ENCODE results near the gene INPP4A.

The INPP4A gene

GRCh38 chr2:98643496-98644100 is 198.9 kb downstream of the INPP4A start:
- Histone ChIP-seq H3K79me1 (ENCODE audit: low read depth, low read length) (peaks cover under 1% of the 10 kb centered on the region), H3K14ac (ENCODE audit: low read length) (no peak overlapping the region), H2BK15ac (ENCODE audit: low read length) (no peak overlapping the region), H2AFZ (ENCODE audit: low read length) (no peak overlapping the region), H3K36me3 (replicated peaks in 1 of 2; ENCODE audit: control insufficient read depth in 2 of 2, insufficient read depth in 2 of 2, low read length in 2 of 2) (no peaks in the 10 kb centered on the region), H3K9me3 (replicated peaks in 1 of 2; ENCODE audit: control insufficient read depth in 2 of 2, insufficient read depth in 1 of 2, low read depth in 1 of 2, low read length in 2 of 2) (no peaks in the 10 kb centered on the region), H2BK120ac (ENCODE audit: low read depth, low read length) (no peak overlapping the region), H2AK5ac (ENCODE audit: low read depth, low read length) (no peak overlapping the region), H3K23ac (ENCODE audit: low read depth, low read length, poor library complexity) (no peak overlapping the region), H3K18ac (ENCODE audit: low read length) (no peak overlapping the region), H4K8ac (ENCODE audit: low read depth, low read length) (no peak overlapping the region), H3K27me3 (ENCODE audit: control insufficient read depth in 3 of 3, insufficient read depth in 3 of 3, low read depth in 1 of 3, low read length in 3 of 3) (no peaks in the 10 kb centered on the region), H2BK12ac (ENCODE audit: low read length) (no peak overlapping the region), H3K4me3 (ENCODE audit: low read length in 2 of 2) (no peak overlapping the region), H3K27ac (replicated peaks; ENCODE audit: low read length) (no peak overlapping the region), H3K4me2 (ENCODE audit: insufficient read depth, low read length, poor library complexity, severe bottlenecking) (no peak overlapping the region), H2BK5ac (ENCODE audit: low read length) (no peak overlapping the region), H3K4ac (ENCODE audit: low read length) (no peak overlapping the region), H3K9ac (ENCODE audit: low read depth, low read length, poor library complexity) (no peak overlapping the region), H4K91ac (ENCODE audit: low read depth, low read length, poor library complexity) (no peak overlapping the region), H3K4me1 (ENCODE audit: control insufficient read depth in 2 of 2, insufficient read depth in 1 of 2, low read depth in 1 of 2, low read length in 2 of 2) (no peaks in the 10 kb centered on the region)
- no peak for DNase-seq (ENCODE audit: low spot score)
- no CpG with 5 or more reads among the region's 5 CpGs for WGBS, 2 donors (ENCODE audit: extremely low coverage in 2 of 2, insufficient read length in 2 of 2, insufficient replicate concordance in 1 of 2)
